T-helper 2 cell treated with Interferon-gamma antibody and Interleukin-4, amounts not matched to agents 5 μg/mL and 100 μg/mL, for 36 hours (primary cell): ENCODE measurements around the gene POTEF.
"Not testable (repeated sequence)": the region's sequence is repeated elsewhere in the genome, so short reads cannot be mapped to it uniquely, and the experiment has no call there.

Source experiments
- DNase-seq: peaks from one replicate; pipeline ENCODE4 v3.0.0; 2021; ENCODE audit warnings: low spot score
- H3K27ac Mint-ChIP-seq: one replicate; pipeline ENCODE4 v1.8.0; 2021; ENCODE audit warnings: mild to moderate bottlenecking, mixed read lengths
- H3K27me3 Mint-ChIP-seq: one replicate; pipeline ENCODE4 v1.8.0; 2021; ENCODE audit warnings: low read depth, mixed read lengths
- H3K36me3 Mint-ChIP-seq: one replicate; pipeline ENCODE4 v1.8.0; 2021; ENCODE audit warnings: low read depth, mixed read lengths
- H3K4me1 Mint-ChIP-seq: one replicate; pipeline ENCODE4 v1.8.0; 2021; ENCODE audit warnings: low read depth, mixed read lengths
- H3K4me3 Mint-ChIP-seq: one replicate; pipeline ENCODE4 v1.8.0; 2022; ENCODE audit warnings: mild to moderate bottlenecking, moderate library complexity, mixed read lengths
- H3K9me3 Mint-ChIP-seq: one replicate; pipeline ENCODE4 v1.8.0; 2021; ENCODE audit warnings: mixed read lengths

POTEF gene

GRCh38 chr2:130157354-130157753 lies 28.3 kb upstream of the POTEF start:
- not testable (repeated sequence) for H3K36me3 Mint-ChIP-seq, H3K4me1 Mint-ChIP-seq, DNase-seq, H3K27ac Mint-ChIP-seq, H3K4me3 Mint-ChIP-seq, H3K9me3 Mint-ChIP-seq, H3K27me3 Mint-ChIP-seq

- peaks cover 6% of the 10 kb centered on the region for H3K36me3 Mint-ChIP-seq
- no peak overlapping the region for H3K27ac Mint-ChIP-seq
- no peak for DNase-seq
- H3K4me3 Mint-ChIP-seq: no peak overlapping the region
- H3K4me1 Mint-ChIP-seq: no peaks in the 10 kb centered on the region
- no peaks in the 10 kb centered on the region for H3K9me3 Mint-ChIP-seq
- H3K27me3 Mint-ChIP-seq: no peaks in the 10 kb centered on the region
Measured at GRCh38 chr2:130156624-130157004, 27.6 kb upstream of the POTEF start.

- not testable (repeated sequence) for H3K4me3 Mint-ChIP-seq, DNase-seq, H3K27ac Mint-ChIP-seq, H3K4me1 Mint-ChIP-seq, H3K36me3 Mint-ChIP-seq, H3K27me3 Mint-ChIP-seq, H3K9me3 Mint-ChIP-seq
Measured at GRCh38 chr2:130155956-130156623, 27.1 kb upstream of the POTEF start.

DNA sequence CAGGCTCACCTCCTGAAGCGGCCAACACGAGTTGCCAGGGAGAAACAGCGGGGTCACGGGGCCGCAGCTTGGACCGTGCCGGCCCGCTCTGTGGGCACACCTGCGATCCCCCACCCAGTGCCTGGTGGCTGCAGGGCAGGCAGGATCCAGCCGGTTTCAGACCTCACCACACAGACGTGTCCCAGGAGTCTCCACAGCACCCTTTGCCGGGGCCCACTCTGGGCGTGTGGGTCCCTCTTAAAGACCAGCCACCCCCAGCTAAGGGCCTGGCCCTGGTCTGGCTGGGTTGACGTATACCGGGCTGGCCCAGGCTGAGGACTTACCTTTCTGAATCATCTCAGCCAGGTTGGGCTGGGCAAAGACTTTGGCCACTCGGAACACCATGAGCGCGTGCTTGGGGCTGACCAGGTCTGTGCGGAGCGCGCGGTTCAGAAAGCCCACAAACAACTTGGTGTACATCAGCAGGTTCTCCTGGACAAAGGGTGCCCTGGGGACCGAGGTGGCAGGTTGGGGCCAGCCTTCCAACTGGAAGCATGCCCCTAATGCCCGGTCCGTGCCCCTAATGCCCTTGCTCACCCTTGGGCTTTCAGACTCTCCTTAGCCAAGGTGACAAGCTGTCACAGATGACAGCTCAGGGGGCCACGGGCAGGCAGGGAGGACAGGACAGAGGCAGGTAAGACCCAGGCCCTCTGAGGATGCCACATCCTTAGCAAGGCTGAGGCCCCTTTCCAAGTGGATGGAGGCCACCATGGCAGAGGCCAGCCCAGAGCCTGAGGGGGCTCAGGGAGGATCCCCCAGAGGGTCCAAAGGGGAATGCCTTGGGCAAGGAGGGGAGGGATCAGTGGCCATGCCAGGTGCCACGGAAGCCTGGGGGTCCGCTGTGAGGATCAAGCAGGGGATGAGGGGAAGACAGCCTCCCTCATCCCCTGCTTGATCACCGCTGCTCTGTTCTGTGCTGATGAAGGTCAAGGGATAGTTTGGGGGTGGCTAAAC lies 26.0 kb upstream of the POTEF start:
- Mint-ChIP-seq H3K36me3 (peaks cover 2% of the 10 kb centered on the region), H3K27me3 (no peaks in the 10 kb centered on the region), H3K9me3 (no peaks in the 10 kb centered on the region), H3K27ac (no peak overlapping the region), H3K4me3 (no peak overlapping the region), H3K4me1 (no peaks in the 10 kb centered on the region)
- no peak for DNase-seq

DNA sequence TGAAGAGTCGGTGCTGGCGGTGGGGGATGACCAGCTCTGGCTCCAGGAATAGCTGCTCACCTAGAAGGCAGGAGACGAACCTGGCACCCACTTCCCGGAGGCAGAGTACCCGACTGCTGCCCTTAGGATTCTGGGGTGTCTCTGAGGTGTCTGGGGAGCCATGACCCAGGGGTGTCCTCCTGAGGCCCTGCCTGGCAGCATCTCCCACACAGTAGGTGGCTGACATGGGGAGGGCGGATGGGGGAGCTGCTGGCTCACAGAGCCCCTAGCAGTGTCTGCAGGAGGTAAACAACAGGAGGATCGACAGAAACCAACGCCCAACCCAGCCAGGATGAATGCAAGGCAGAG lies 25.4 kb upstream of the POTEF start:
- not testable (repeated sequence) for H3K27ac Mint-ChIP-seq, H3K9me3 Mint-ChIP-seq, DNase-seq, H3K4me1 Mint-ChIP-seq, H3K4me3 Mint-ChIP-seq, H3K36me3 Mint-ChIP-seq, H3K27me3 Mint-ChIP-seq

GRCh38 chr2:130153721-130154422 lies 24.9 kb upstream of the POTEF start:
- H3K4me3 Mint-ChIP-seq, H3K9me3 Mint-ChIP-seq, H3K36me3 Mint-ChIP-seq, H3K4me1 Mint-ChIP-seq, H3K27ac Mint-ChIP-seq, DNase-seq, H3K27me3 Mint-ChIP-seq: not testable (repeated sequence)

DNA sequence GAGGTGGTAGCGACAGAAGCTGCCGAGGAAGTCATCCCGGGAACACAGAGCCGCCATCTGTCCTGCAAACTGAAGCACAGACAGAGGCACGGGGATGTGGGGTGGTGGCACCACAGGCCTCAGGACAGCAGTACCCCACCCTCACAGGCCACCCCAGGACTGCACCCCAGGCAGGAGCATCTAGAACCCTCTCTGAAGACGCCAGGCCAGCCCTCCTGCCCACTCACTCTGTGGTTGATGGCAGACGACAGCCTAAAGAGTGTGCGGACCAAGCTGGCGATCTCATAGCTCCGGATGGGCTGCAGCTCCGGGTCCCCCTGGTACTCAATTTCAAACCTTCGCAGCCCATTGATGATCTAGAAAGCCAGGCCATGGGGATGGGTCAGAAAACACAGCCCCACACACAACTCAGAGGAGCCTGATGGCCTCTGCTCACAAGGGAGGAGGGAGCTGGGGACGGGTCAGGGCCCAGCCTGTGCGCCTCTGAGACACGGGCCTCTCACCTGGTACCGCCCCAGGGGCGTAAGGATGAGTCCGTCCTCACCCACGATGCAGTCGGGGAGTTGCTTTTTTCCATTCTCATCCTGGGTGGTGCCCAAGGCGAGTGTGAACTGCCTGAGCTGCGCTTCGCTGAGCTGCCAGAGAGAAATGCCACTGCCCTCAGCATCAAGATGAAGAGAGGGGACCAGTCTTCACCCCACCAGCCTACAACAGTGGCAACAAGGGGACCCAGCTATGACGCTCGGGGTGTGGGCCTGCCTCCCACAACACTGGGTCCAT lies 24.0 kb upstream of the POTEF start:
- peaks cover 1% of the 10 kb centered on the region for H3K36me3 Mint-ChIP-seq
- no peak for DNase-seq
- H3K9me3 Mint-ChIP-seq: no peaks in the 10 kb centered on the region
- no peaks in the 10 kb centered on the region for H3K27me3 Mint-ChIP-seq
- no peak overlapping the region for H3K27ac Mint-ChIP-seq
- peaks cover 2% of the 10 kb centered on the region for H3K4me1 Mint-ChIP-seq
- H3K4me3 Mint-ChIP-seq: no peak overlapping the region

- H3K27me3 Mint-ChIP-seq, H3K27ac Mint-ChIP-seq, H3K4me1 Mint-ChIP-seq, DNase-seq, H3K9me3 Mint-ChIP-seq, H3K4me3 Mint-ChIP-seq, H3K36me3 Mint-ChIP-seq: not testable (repeated sequence)
Measured at GRCh38 chr2:130152136-130152815, 23.3 kb upstream of the POTEF start.

DNA sequence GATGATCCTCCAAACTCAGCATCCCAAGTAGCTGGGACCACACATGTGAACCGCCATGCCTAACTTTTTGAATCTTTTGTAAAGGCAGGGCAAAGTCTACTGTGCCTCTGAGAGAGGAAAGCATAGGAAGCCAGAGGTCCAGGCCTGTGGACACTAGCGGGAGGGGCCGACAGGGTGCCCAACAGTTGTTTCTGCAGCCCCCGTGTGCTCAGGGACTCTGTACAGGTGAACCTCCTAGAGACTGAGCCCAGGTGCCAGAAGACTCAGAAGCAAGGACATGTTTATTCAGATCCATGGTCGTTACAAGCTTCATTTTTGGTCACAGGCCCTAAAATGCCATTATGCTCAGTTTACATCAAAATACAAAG lies 22.1 kb upstream of the POTEF start:
- DNase-seq, H3K9me3 Mint-ChIP-seq, H3K27me3 Mint-ChIP-seq, H3K27ac Mint-ChIP-seq, H3K4me1 Mint-ChIP-seq, H3K4me3 Mint-ChIP-seq, H3K36me3 Mint-ChIP-seq: not testable (repeated sequence)

- H3K36me3 Mint-ChIP-seq: peaks cover 1% of the 10 kb centered on the region
- DNase-seq: no peak
- H3K27me3 Mint-ChIP-seq: peaks cover 3% of the 10 kb centered on the region
- H3K4me1 Mint-ChIP-seq: peaks cover 2% of the 10 kb centered on the region
- no peak overlapping the region for H3K4me3 Mint-ChIP-seq
- no peak overlapping the region for H3K27ac Mint-ChIP-seq
- H3K9me3 Mint-ChIP-seq: no peaks in the 10 kb centered on the region
Measured at GRCh38 chr2:130150181-130151144, 21.4 kb upstream of the POTEF start.

DNA sequence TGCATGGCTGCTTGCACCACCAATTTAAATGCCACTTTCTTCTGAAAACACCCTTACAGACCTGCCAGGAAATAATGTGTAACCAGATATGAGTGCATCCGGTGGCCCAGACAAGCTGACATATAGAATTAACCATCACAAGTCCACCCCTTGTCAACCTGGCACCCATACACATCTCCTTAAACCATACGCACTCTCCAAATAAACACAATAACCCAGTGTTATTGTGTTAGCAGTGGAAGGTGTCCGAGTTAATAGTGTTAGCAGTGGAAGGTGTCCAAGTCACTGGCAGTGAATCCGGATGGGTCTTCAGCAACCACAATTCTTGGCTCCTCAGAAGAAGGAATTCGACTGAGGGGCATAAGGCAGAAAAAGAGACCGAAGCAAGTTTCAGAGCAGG lies 19.5 kb upstream of the POTEF start:
- not testable (repeated sequence) for H3K27ac Mint-ChIP-seq, H3K4me3 Mint-ChIP-seq, H3K9me3 Mint-ChIP-seq, H3K36me3 Mint-ChIP-seq, H3K27me3 Mint-ChIP-seq, DNase-seq, H3K4me1 Mint-ChIP-seq

- not testable (repeated sequence) for H3K27ac Mint-ChIP-seq
- peak within 1 kb of the TSS; percentile 79 for H3K4me3 Mint-ChIP-seq
Measured at GRCh38 chr2:130145006-130145414, 16.0 kb upstream of the POTEF start, which contains the start of gene CCDC74B. Gene CCDC74B, minus strand, starts transcription at chr2:130145112. Its CDS starts 116 bp downstream, at chr2:130144996.

More at GRCh38 chr2:130145006-130145414, 16.0 kb upstream of the POTEF start, which contains the start of gene CCDC74B:
- H3K27me3 Mint-ChIP-seq: peaks cover 11% of the 10 kb centered on the region
- DNase-seq: peak; percentile 61
- not testable (repeated sequence) for H3K36me3 Mint-ChIP-seq, H3K9me3 Mint-ChIP-seq, H3K4me1 Mint-ChIP-seq
